ENCODE results near the gene ASH1L. TPM values are rescaled to one million over a fixed set of nuclear protein-coding genes. Genes with fewer than 3 reads are reported as not detected.
"Not testable (repeated sequence)": the region's sequence is repeated elsewhere in the genome, so short reads cannot be mapped to it uniquely, and the experiment has no call there.

ASH1L gene
- total RNA-seq, 1 donor from 2014 or later = 90.6 TPM

- Mint-ChIP-seq H3K27me3 (no peaks in the 10 kb centered on the region), H3K27ac (peak overlapping the region; percentile 30), H3K36me3 (ENCODE audit: low read depth) (peaks cover 6% of the 10 kb centered on the region), H3K9me3 (no peaks in the 10 kb centered on the region), H3K4me1 (peaks cover 54% of the 10 kb centered on the region), H3K4me3 (no peak overlapping the region)
- DNase-seq (no peak), ATAC-seq (ENCODE audit: low read depth) (peak; percentile 62)
- TF ChIP-seq CTCF (IDR thresholded peaks at IDR 0.05) = no peak
- CTCF ChIA-PET = interaction anchor here (0.6 to 5.8 kb wide), 23 partner anchors 8 to 311 kb away, joined by 3 to 47 read pairs (median 4); partner anchors contain the start of genes ASH1L and FDPS
- POLR2A ChIA-PET = interaction anchor here (1.0 kb wide), 1 partner anchor 59 kb away, joined by 3 read pairs; the partner anchor contains the start of gene ASH1L
- intact Hi-C loops (cut with micrococcal nuclease) = loop anchor here (1.0 to 5.0 kb wide), 5 partner anchors 33 to 254 kb away; partner anchors contain the start of gene HCN3
These were observed 58.4 kb downstream of the ASH1L start for GRCh38 chr1:155504207-155504606.

- H3K4me1 Mint-ChIP-seq = peaks cover 57% of the 10 kb centered on the region
- CTCF ChIA-PET = interaction anchor here (1.5 to 5.8 kb wide), 2 partner anchors 32 to 249 kb away, joined by 3 to 47 read pairs; no protein-coding TSS in a partner anchor
These were observed 62.5 kb downstream of the ASH1L start for GRCh38 chr1:155499953-155500639.

GRCh38 chr1:155499263-155499662 lies 63.3 kb downstream of the ASH1L start:
- no peak for TF ChIP-seq CTCF (IDR thresholded peaks at IDR 0.05)
- intact Hi-C loops (cut with micrococcal nuclease) = no loop called here
- Mint-ChIP-seq H3K27me3 (no peaks in the 10 kb centered on the region), H3K27ac (peak overlapping the region; percentile 84), H3K4me1 (peaks cover 54% of the 10 kb centered on the region), H3K36me3 (ENCODE audit: low read depth) (peaks cover 8% of the 10 kb centered on the region), H3K9me3 (no peaks in the 10 kb centered on the region), H3K4me3 (peak overlapping the region; percentile 72)
- DNase-seq (no peak), ATAC-seq (ENCODE audit: low read depth) (no peak)
- ChIA-PET POLR2A (interaction anchor here (1.2 to 2.0 kb wide), 5 partner anchors 30 to 326 kb away, joined by 3 to 15 read pairs (median 4); partner anchors contain the start of genes ASH1L and KRTCAP2), CTCF (interaction anchor here (5.8 kb wide), 1 partner anchor 248 kb away, joined by 47 read pairs; no protein-coding TSS in a partner anchor)

More at GRCh38 chr1:155499953-155500639, 62.5 kb downstream of the ASH1L start:
- no peak for TF ChIP-seq CTCF (IDR thresholded peaks at IDR 0.05)
- peak overlapping the region; percentile 72 for H3K4me3 Mint-ChIP-seq
- H3K9me3 Mint-ChIP-seq = no peaks in the 10 kb centered on the region
- POLR2A ChIA-PET = interaction anchor here (0.7 to 2.0 kb wide), 10 partner anchors 28 to 359 kb away, joined by 3 to 15 read pairs (median 3); partner anchors contain the start of genes ASH1L, KRTCAP2 and SYT11
- DNase-seq (no peak), ATAC-seq (ENCODE audit: low read depth) (peak; percentile 74)
- intact Hi-C loops (cut with micrococcal nuclease) = loop anchor here (1.0 to 5.0 kb wide), 4 partner anchors 33 to 176 kb away; no protein-coding TSS in a partner anchor
- peaks cover 2% of the 10 kb centered on the region for H3K36me3 Mint-ChIP-seq (ENCODE audit: low read depth)
- H3K27ac Mint-ChIP-seq = peak overlapping the region; percentile 84
- H3K27me3 Mint-ChIP-seq = no peaks in the 10 kb centered on the region

- CTCF ChIA-PET; H3K27ac Mint-ChIP-seq; ATAC-seq (ENCODE audit: low read depth); H3K9me3 Mint-ChIP-seq; POLR2A ChIA-PET; DNase-seq; intact Hi-C loops (cut with micrococcal nuclease); H3K4me3 Mint-ChIP-seq; H3K27me3 Mint-ChIP-seq: not testable (repeated sequence)
- Mint-ChIP-seq H3K4me1 (peaks cover 29% of the 10 kb centered on the region), H3K36me3 (ENCODE audit: low read depth) (peaks cover 21% of the 10 kb centered on the region)
These were observed 69.0 kb downstream of the ASH1L start for GRCh38 chr1:155493595-155493994.

- H3K9me3 Mint-ChIP-seq; H3K36me3 Mint-ChIP-seq (ENCODE audit: low read depth); CTCF ChIA-PET; H3K27me3 Mint-ChIP-seq; H3K4me3 Mint-ChIP-seq; ATAC-seq (ENCODE audit: low read depth); POLR2A ChIA-PET; DNase-seq; intact Hi-C loops (cut with micrococcal nuclease): not testable (repeated sequence)
- peak overlapping the region; percentile 53 for H3K27ac Mint-ChIP-seq
- peaks cover 13% of the 10 kb centered on the region for H3K4me1 Mint-ChIP-seq
These were observed 74.2 kb downstream of the ASH1L start for GRCh38 chr1:155488419-155488818.

GRCh38 chr1:155487541-155487940 lies 75.1 kb downstream of the ASH1L start:
- DNase-seq (no peak), ATAC-seq (ENCODE audit: low read depth) (no peak)
- ChIA-PET CTCF (no interaction called here), POLR2A (interaction anchor here (0.6 kb wide), 2 partner anchors 43 to 79 kb away, joined by 3 read pairs; no protein-coding TSS in a partner anchor)
- Mint-ChIP-seq H3K4me3 (no peak overlapping the region), H3K4me1 (peaks cover 13% of the 10 kb centered on the region), H3K9me3 (no peaks in the 10 kb centered on the region), H3K27ac (no peak overlapping the region), H3K27me3 (no peaks in the 10 kb centered on the region), H3K36me3 (ENCODE audit: low read depth) (peaks cover 8% of the 10 kb centered on the region)
- no peak for TF ChIP-seq CTCF (IDR thresholded peaks at IDR 0.05)
- intact Hi-C loops (cut with micrococcal nuclease) = loop anchor here (2.0 kb wide), 1 partner anchor 15 kb away; no protein-coding TSS in a partner anchor

- H3K9me3 Mint-ChIP-seq; CTCF ChIA-PET; H3K27ac Mint-ChIP-seq; H3K4me3 Mint-ChIP-seq; H3K27me3 Mint-ChIP-seq; ATAC-seq (ENCODE audit: low read depth); DNase-seq: not testable (repeated sequence)
- Mint-ChIP-seq H3K4me1 (peaks cover 13% of the 10 kb centered on the region), H3K36me3 (ENCODE audit: low read depth) (peaks cover 12% of the 10 kb centered on the region)
- intact Hi-C loops (cut with micrococcal nuclease) = loop anchor here (2.0 kb wide), 1 partner anchor 14 kb away; no protein-coding TSS in a partner anchor
- POLR2A ChIA-PET = interaction anchor here (0.6 kb wide), 2 partner anchors 44 to 80 kb away, joined by 3 read pairs; no protein-coding TSS in a partner anchor
These were observed 75.7 kb downstream of the ASH1L start for GRCh38 chr1:155486952-155487351.
